ENCODE results near the gene BRD2. TPM values are rescaled to one million over a fixed set of nuclear protein-coding genes. Genes with fewer than 3 reads are reported as not detected.

The BRD2 gene
- total RNA-seq, 1 experiment from 2014 or later, result 222 TPM

- TF ChIP-seq CTCF (IDR thresholded peaks at IDR 0.05) (no peak), JUN (CRISPR knock-in tag; IDR thresholded peaks at IDR 0.05) (no peak), CDX4 (CRISPR knock-in tag; IDR thresholded peaks at IDR 0.05; ENCODE audit: borderline replicate concordance) (no peak)
Measured at GRCh38 chr6:32949113-32949512, 19.3 kb upstream of the BRD2 start (continued).

- H3K4me3 Mint-ChIP-seq, result no peak overlapping the region
- peaks cover 23% of the 10 kb centered on the region for H3K4me1 Mint-ChIP-seq
- CTCF ChIA-PET, result interaction anchor here (1.0 to 6.4 kb wide), 2 partner anchors 15 to 34 kb away, joined by 3 to 162 read pairs; no protein-coding TSS in a partner anchor
- POLR2A ChIA-PET, result interaction anchor here (0.5 kb wide), 1 partner anchor 368 kb away, joined by 3 read pairs; the partner anchor contains the start of gene ZBTB22
- no peaks in the 10 kb centered on the region for H3K36me3 Mint-ChIP-seq
- no peaks in the 10 kb centered on the region for H3K9me3 Mint-ChIP-seq
- no peak overlapping the region for H3K27ac Mint-ChIP-seq
- DNase-seq (ENCODE audit: low spot score) (no peak), ATAC-seq (no peak)
- H3K27me3 Mint-ChIP-seq (ENCODE audit: low read depth), result no peaks in the 10 kb centered on the region
- TF ChIP-seq HMGA2 (CRISPR knock-in tag; IDR thresholded peaks at IDR 0.05), result no peak
- TF ChIP-seq CBFB (CRISPR knock-in tag; IDR thresholded peaks at IDR 0.05; ENCODE audit: low read depth), result no peak
- no peak for TF ChIP-seq ZMAT4 (CRISPR knock-in tag; IDR thresholded peaks at IDR 0.05)
- no peak for TF ChIP-seq ATF1 (CRISPR knock-in tag; IDR thresholded peaks at IDR 0.05)
- TF ChIP-seq ZSCAN18 (CRISPR knock-in tag; IDR thresholded peaks at IDR 0.05), result no peak
- no peak for TF ChIP-seq EMX1 (CRISPR knock-in tag; IDR thresholded peaks at IDR 0.05)
- TF ChIP-seq MXD4 (CRISPR knock-in tag; IDR thresholded peaks at IDR 0.05; ENCODE audit: borderline replicate concordance), result no peak
- TF ChIP-seq FOXJ3 (CRISPR knock-in tag; IDR thresholded peaks at IDR 0.05; ENCODE audit: borderline replicate concordance), result no peak
- TF ChIP-seq SOX15 (CRISPR knock-in tag; IDR thresholded peaks at IDR 0.05), result no peak
- no peak for TF ChIP-seq NFE2L1 (CRISPR knock-in tag; IDR thresholded peaks at IDR 0.05)
- no peak for TF ChIP-seq ZNF317 (CRISPR knock-in tag; IDR thresholded peaks at IDR 0.05; ENCODE audit: borderline replicate concordance, low read depth)
- TF ChIP-seq ZNF396 (CRISPR knock-in tag; IDR thresholded peaks at IDR 0.05; ENCODE audit: borderline replicate concordance), result no peak
Measured at GRCh38 chr6:32950010-32950409, 18.4 kb upstream of the BRD2 start.

- Mint-ChIP-seq H3K36me3 (no peaks in the 10 kb centered on the region), H3K27ac (no peak overlapping the region), H3K27me3 (ENCODE audit: low read depth) (no peaks in the 10 kb centered on the region), H3K4me3 (no peak overlapping the region), H3K4me1 (peaks cover 27% of the 10 kb centered on the region), H3K9me3 (no peaks in the 10 kb centered on the region)
- ChIA-PET POLR2A (interaction anchor here (0.5 kb wide), 1 partner anchor 367 kb away, joined by 3 read pairs; the partner anchor contains the start of gene ZBTB22), CTCF (interaction anchor here (1.0 to 6.4 kb wide), 2 partner anchors 16 to 34 kb away, joined by 3 to 162 read pairs; no protein-coding TSS in a partner anchor)
- DNase-seq (ENCODE audit: low spot score), result no peak
- ATAC-seq, result no peak
- TF ChIP-seq FOXK1 (CRISPR knock-in tag; IDR thresholded peaks at IDR 0.05), result no peak
- no peak for TF ChIP-seq SOX15 (CRISPR knock-in tag; IDR thresholded peaks at IDR 0.05)
- TF ChIP-seq ARID4B (CRISPR knock-in tag; IDR thresholded peaks at IDR 0.05; ENCODE audit: borderline replicate concordance), result no peak
- no peak for TF ChIP-seq USF1 (CRISPR knock-in tag; IDR thresholded peaks at IDR 0.05)
- TF ChIP-seq NFE2L1 (CRISPR knock-in tag; IDR thresholded peaks at IDR 0.05), result no peak
- TF ChIP-seq PREB (CRISPR knock-in tag; IDR thresholded peaks at IDR 0.05; ENCODE audit: borderline replicate concordance), result no peak
- no peak for TF ChIP-seq JUN (CRISPR knock-in tag; IDR thresholded peaks at IDR 0.05)
- no peak for TF ChIP-seq MAX (CRISPR knock-in tag; IDR thresholded peaks at IDR 0.05)
- TF ChIP-seq HMGA2 (CRISPR knock-in tag; IDR thresholded peaks at IDR 0.05), result no peak
- TF ChIP-seq GTF2I (CRISPR knock-in tag; conservative IDR thresholded peaks at IDR 0.05), result no peak
Measured at GRCh38 chr6:32950449-32950848, 17.9 kb upstream of the BRD2 start.

Measured in WTC11 (cell line).